Measurements from ENCODE around the gene GBE1. TPM values are rescaled to one million over a fixed set of nuclear protein-coding genes. Genes with fewer than 3 reads are reported as not detected.
A peak's percentile ranks its signal among the peaks of the same experiment; 100 is the strongest.

GBE1 gene
- total RNA-seq, 1 donor from 2014 or later = 14.7 TPM

GRCh38 chr3:81728766-81729544 lies 32.5 kb downstream of the GBE1 start:
- Mint-ChIP-seq H3K9me3 (no peaks in the 10 kb centered on the region), H3K27me3 (no peaks in the 10 kb centered on the region), H3K27ac (no peak overlapping the region), H3K4me1 (ENCODE audit: unreplicated experiment) (no peaks in the 10 kb centered on the region), H3K36me3 (no peaks in the 10 kb centered on the region), H3K4me3 (no peak overlapping the region)
- no peak for DNase-seq (ENCODE audit: extremely low spot score, unreplicated experiment)
- no peak for TF ChIP-seq CTCF (conservative IDR thresholded peaks at IDR 0.05)

DNA sequence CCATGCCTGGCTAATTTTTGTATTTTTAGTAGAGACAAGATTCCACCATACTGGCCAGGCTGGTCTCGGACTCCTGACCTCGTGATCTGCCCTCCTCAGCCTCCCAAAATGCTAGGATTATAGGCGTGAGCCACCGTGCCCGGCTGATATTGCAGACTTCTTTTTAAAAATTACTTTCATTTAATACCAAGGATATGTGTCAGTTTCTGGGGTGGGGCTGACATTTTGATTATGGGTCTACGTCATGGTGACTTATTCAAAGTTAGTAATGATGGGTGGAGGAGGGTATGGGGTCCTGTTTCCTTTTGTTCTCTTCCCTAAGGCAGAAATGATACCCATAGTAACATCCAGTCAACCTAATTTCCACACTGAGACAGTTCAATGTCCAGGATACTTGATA lies 34.7 kb downstream of the GBE1 start:
- Mint-ChIP-seq H3K27me3 (no peaks in the 10 kb centered on the region), H3K4me3 (no peak overlapping the region)

DNA sequence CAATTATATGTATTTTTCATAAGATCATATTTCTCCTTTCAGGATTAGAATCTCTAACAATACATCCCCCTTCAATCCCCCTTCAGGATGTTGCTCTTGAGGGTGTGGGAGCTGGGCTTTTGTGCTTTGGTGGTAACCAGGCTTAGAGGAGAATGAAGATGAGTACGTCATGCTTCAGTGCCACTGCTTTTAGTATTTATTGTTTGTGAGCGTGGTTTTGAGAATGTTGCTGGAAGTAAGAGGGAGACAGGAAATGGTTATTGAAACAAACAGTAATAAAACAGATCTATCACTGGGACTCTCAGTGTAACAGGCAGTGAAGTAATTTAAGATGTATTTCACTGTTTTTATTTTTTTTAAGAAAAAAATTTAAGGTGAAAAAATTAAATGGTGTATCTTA lies 35.3 kb downstream of the GBE1 start:
- no peaks in the 10 kb centered on the region for H3K27me3 Mint-ChIP-seq

More for the DNA sequence above, 34.7 kb downstream of the GBE1 start:
- DNase-seq (ENCODE audit: extremely low spot score, unreplicated experiment) = no peak
- no peak for TF ChIP-seq CTCF (conservative IDR thresholded peaks at IDR 0.05)
- Mint-ChIP-seq H3K27ac (no peak overlapping the region), H3K4me1 (ENCODE audit: unreplicated experiment) (peaks cover 6% of the 10 kb centered on the region), H3K36me3 (no peaks in the 10 kb centered on the region), H3K9me3 (no peaks in the 10 kb centered on the region)

GRCh38 chr3:81723732-81724313 lies 37.6 kb downstream of the GBE1 start:
- Mint-ChIP-seq H3K4me3 (no peak overlapping the region), H3K36me3 (no peaks in the 10 kb centered on the region), H3K9me3 (no peaks in the 10 kb centered on the region)

More for the DNA sequence above, 35.3 kb downstream of the GBE1 start:
- no peaks in the 10 kb centered on the region for H3K36me3 Mint-ChIP-seq
- no peak for TF ChIP-seq CTCF (conservative IDR thresholded peaks at IDR 0.05)
- no peak overlapping the region for H3K4me3 Mint-ChIP-seq
- peaks cover 6% of the 10 kb centered on the region for H3K4me1 Mint-ChIP-seq (ENCODE audit: unreplicated experiment)
- DNase-seq (ENCODE audit: extremely low spot score, unreplicated experiment) = no peak
- H3K9me3 Mint-ChIP-seq = no peaks in the 10 kb centered on the region
- H3K27ac Mint-ChIP-seq = no peak overlapping the region

DNA sequence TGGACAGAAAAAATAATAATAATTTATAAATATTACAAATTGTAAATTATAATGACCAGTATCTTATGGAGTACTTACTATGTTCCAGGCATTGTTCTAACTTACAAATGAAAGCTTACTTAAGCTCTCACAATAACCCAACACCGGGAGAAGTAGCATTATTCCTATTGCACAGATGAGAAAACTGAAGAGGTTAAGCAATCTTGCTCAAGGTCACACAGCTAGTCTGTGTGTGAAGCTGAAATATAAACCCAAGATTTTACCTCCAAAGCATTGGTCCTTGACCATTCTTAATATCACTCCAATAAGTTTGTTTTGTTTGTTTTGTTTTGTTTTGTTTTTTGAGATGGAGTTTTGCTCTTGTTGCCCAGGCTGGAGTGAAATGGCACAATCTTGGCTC lies 43.1 kb downstream of the GBE1 start:
- H3K9me3 Mint-ChIP-seq = no peaks in the 10 kb centered on the region
- no peaks in the 10 kb centered on the region for H3K36me3 Mint-ChIP-seq
- DNase-seq (ENCODE audit: extremely low spot score, unreplicated experiment) = no peak
- no peak overlapping the region for H3K27ac Mint-ChIP-seq
- no peak overlapping the region for H3K4me3 Mint-ChIP-seq
- no peak for TF ChIP-seq CTCF (conservative IDR thresholded peaks at IDR 0.05)
- H3K27me3 Mint-ChIP-seq = no peaks in the 10 kb centered on the region
- peaks cover 8% of the 10 kb centered on the region for H3K4me1 Mint-ChIP-seq (ENCODE audit: unreplicated experiment)

More at GRCh38 chr3:81723732-81724313, 37.6 kb downstream of the GBE1 start:
- Mint-ChIP-seq H3K4me1 (ENCODE audit: unreplicated experiment) (peaks cover 6% of the 10 kb centered on the region), H3K27me3 (no peaks in the 10 kb centered on the region), H3K27ac (peak overlapping the region; percentile 29)
- TF ChIP-seq CTCF (conservative IDR thresholded peaks at IDR 0.05) = no peak
- no peak for DNase-seq (ENCODE audit: extremely low spot score, unreplicated experiment)
